Esophagus squamous epithelium (tissue), 5 donors: ENCODE data around the gene THOC7. TPM values are rescaled to one million over a fixed set of nuclear protein-coding genes. Genes with fewer than 3 reads are reported as not detected.

Experiments
- DNase-seq: peaks from one replicate; lab custom pipeline; 2025; lab: John Stamatoyannopoulos, UW
- H3K27ac ChIP-seq, 4 donors: fragments of 200-600 bp; sonication (generic); one replicate each; pipeline ENCODE4 v1.5.1; 2016 to 2019; ENCODE audit warnings: mild to moderate bottlenecking in 1 of 4
- H3K27me3 ChIP-seq, 4 donors: fragments of 200-600 bp; sonication (generic); 1 replicate in 3 of 4; 2 replicates in 1 of 4; pipeline versions ENCODE4 v1.5.1 to v1.6.0; 2017 to 2021; ENCODE audit warnings: antibody characterized with exemption in 1 of 4
- H3K36me3 ChIP-seq, 3 donors: fragments of 200-600 bp; sonication (generic); one replicate each; pipeline ENCODE4 v1.5.1; 2016 to 2019
- H3K4me1 ChIP-seq, 3 donors: fragments of 200-600 bp; sonication (generic); one replicate each; pipeline ENCODE4 v1.5.1; 2017 to 2019
- H3K4me3 ChIP-seq, 4 donors: fragments of 200-600 bp; sonication (generic); 1 replicate in 3 of 4; 2 replicates in 1 of 4; pipeline ENCODE4 v1.5.1; 2016 to 2019; ENCODE audit warnings: mild to moderate bottlenecking in 2 of 4, moderate library complexity in 1 of 4
- H3K9me3 ChIP-seq, 3 donors: fragments of 200-600 bp; sonication (generic); one replicate each; pipeline ENCODE4 v1.5.1; 2016 to 2019
- POLR2A ChIP-seq, 4 donors: fragments of 450-650 bp; IDR thresholded peaks; one replicate each; pipeline ENCODE4 v1.6.1; 2017; ENCODE audit warnings: antibody characterized with exemption in 4 of 4, mild to moderate bottlenecking in 4 of 4, moderate library complexity in 3 of 4
- WGBS, 2 donors: methylation state at CpG; one replicate each; pipeline ENCODE4 v1.1.5; 2018; 5-methylcytosine and 5-hydroxymethylcytosine counted together
- intact Hi-C: fragments of 100-400 bp; cut with DNase I; formaldehyde crosslinking; loops from one replicate; pipeline ENCODE4 v1.15.0; 2022
- total RNA-seq, 4 donors: library from RNA; depleted of rRNA; stranded (reverse); fragments of >200 nt; gene quantifications; one replicate each; pipeline ENCODE4 v1.1.0, GENCODE V29; 2016
- TF ChIP-seq, protein P1 (sequence below), 6 experiments: fragments of 450-650 bp in 4 of 6; fragments of 200-600 bp in 2 of 6; sonication (generic) in 2 of 6; IDR thresholded peaks; one replicate each; pipeline ENCODE4 v1.5.1; 2016 to 2019; ENCODE audit warnings: antibody characterized with exemption in 6 of 6, mild to moderate bottlenecking in 4 of 6, moderate library complexity in 4 of 6
- donor health status: DM: yes; HTN: yes; CAD: no.

The THOC7 gene
- total RNA-seq, 4 donors from 2014 or later = 50.9 to 86.9 (median 75.9) TPM

DNA sequence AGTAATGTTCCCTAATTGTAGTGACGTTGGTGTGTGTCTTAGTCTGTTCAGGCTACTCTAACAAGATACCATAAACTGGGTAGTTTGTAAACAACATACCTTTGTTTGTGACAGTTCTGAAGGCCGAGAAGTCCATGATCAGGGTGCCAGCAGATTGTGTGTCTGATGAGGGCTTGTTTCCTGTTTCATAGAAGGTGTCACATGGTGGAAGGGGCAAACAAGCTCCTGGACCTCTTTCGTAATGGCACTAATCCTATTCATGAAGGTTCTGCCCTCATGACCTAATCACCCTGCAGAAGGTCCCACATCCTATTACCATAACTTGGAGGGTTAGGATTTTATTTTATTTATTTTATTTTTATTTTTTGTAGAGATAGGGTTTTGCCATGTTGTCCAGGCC is 11.2 kb upstream of the THOC7 start:
- Histone ChIP-seq H3K27me3 (no peaks in the 10 kb centered on the region), H3K4me1 (peaks cover 0 to 38% (median 9%) of the 10 kb centered on the region in 3 donors), H3K36me3 (no peaks in the 10 kb centered on the region), H3K27ac (no peak overlapping the region), H3K9me3 (no peaks in the 10 kb centered on the region), H3K4me3 (no peak overlapping the region)
- TF ChIP-seq POLR2A (IDR thresholded peaks at IDR 0.05) = no peak
- TF ChIP-seq, protein P1, sequence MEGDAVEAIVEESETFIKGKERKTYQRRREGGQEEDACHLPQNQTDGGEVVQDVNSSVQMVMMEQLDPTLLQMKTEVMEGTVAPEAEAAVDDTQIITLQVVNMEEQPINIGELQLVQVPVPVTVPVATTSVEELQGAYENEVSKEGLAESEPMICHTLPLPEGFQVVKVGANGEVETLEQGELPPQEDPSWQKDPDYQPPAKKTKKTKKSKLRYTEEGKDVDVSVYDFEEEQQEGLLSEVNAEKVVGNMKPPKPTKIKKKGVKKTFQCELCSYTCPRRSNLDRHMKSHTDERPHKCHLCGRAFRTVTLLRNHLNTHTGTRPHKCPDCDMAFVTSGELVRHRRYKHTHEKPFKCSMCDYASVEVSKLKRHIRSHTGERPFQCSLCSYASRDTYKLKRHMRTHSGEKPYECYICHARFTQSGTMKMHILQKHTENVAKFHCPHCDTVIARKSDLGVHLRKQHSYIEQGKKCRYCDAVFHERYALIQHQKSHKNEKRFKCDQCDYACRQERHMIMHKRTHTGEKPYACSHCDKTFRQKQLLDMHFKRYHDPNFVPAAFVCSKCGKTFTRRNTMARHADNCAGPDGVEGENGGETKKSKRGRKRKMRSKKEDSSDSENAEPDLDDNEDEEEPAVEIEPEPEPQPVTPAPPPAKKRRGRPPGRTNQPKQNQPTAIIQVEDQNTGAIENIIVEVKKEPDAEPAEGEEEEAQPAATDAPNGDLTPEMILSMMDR (IDR thresholded peaks at IDR 0.05) = no peak
- DNase-seq = no peak
- 88 to 91% methylated on average over 3 of the region's 3 CpGs for WGBS, 2 donors
- intact Hi-C loops = no loop called here

DNA sequence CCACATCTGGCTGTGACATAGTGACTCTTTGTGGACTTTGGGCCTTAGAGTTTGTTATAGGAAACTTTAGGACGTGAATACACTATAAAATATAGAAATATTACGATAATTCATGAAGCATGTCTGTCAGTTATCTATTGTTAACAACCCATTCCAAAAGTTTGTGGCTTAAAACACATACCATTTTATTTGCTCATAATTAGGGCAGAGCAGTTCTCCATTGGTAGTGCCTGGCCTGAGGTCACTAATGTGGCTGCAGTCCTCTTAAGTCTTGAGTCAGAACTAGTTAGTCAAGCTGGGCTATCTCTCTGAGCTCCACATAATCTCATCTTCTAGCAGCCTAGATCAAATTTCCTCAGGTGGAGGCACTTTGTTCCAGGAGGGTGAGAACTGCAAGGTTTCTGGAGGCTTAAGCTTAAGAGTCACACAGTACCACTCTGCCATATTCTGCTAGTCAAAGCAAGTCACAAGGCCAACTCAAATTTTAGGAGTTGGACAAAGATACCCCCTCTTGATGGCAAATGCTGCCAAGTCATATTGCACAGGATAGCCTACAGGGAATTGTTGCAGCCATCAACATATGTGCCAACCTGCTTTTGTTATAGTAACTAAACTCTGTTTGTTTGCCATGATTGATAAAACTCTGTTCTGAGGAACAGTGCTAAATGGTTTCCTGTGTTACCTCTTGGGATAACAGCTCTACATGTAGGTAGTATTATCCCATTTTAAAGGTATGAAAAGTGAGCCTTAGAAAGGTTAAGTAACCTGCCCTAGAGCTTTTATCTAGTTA is 8.7 kb upstream of the THOC7 start:
- no peak overlapping the region for H3K27ac ChIP-seq
- peaks cover 0 to 1% (median 0%) of the 10 kb centered on the region in 3 donors for H3K36me3 ChIP-seq
- intact Hi-C loops = no loop called here
- H3K9me3 ChIP-seq = no peaks in the 10 kb centered on the region
- WGBS, 2 donors = 71 to 78% methylated on average over 2 of the region's 2 CpGs
- no peak for DNase-seq
- H3K4me3 ChIP-seq = no peak overlapping the region
- TF ChIP-seq POLR2A (IDR thresholded peaks at IDR 0.05) = no peak
- TF ChIP-seq, protein P1 (IDR thresholded peaks at IDR 0.05) = no peak
- H3K4me1 ChIP-seq = peaks cover 0 to 33% (median 9%) of the 10 kb centered on the region in 3 donors
- no peaks in the 10 kb centered on the region for H3K27me3 ChIP-seq

DNA sequence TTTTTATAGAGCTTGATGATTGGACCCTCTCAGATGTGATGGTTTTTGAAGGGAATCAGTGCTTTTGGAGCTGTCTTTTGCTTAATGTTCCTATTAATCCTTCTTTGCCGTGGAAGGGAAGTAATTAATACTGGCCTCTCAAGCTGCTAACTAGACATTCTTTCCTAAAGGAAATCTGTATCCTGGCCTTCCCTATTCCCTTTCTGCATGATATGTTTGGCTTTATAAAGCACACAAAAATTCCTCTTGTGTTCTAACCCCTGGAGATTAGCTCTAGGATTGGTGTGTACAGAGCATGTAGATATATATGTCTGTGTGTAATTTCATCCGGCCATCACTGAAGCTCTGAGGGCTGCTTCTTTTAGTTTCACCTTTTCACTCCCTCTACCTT is 7.0 kb upstream of the THOC7 start:
- Histone ChIP-seq H3K4me1 (peaks cover 0 to 31% (median 7%) of the 10 kb centered on the region in 3 donors), H3K27ac (no peak overlapping the region), H3K36me3 (peaks cover 0 to 9% (median 0%) of the 10 kb centered on the region in 3 donors), H3K4me3 (no peak overlapping the region), H3K27me3 (no peaks in the 10 kb centered on the region), H3K9me3 (no peaks in the 10 kb centered on the region)
- intact Hi-C loops = no loop called here
- TF ChIP-seq, protein P1 (IDR thresholded peaks at IDR 0.05) = no peak
- TF ChIP-seq POLR2A (IDR thresholded peaks at IDR 0.05) = no peak
- 60 to 76% methylated on average over 2 of the region's 2 CpGs for WGBS, 2 donors
- DNase-seq = no peak

DNA sequence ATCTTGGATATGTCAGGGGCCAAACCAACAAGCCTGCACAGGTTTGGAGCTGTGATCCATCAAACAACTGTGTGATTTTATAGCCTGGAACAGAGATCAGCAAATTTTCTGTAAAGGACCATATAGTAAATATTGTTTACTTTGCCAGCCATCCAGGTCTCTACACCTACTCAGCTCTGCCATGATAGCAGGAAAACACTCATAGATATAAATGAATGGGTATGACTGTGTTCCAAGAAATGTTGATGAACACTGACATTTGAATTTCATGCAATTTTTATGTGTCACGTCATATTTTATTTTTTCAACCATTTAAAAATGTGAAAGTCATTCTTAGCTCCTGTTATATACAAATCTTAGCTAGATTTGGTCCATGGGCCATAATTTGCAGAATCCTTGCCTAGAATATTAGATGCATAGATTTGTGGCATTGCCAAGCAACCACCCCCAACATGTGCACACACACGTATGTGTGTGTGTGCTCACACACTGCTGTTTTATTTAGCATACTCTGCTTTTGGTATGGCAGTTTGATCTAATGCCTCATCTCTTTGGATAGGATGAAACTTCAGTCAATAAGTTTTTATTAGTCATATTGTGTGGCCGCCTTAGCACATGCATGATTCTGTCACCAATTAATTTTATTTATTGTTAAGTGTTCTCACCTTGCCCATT is 6.5 kb upstream of the THOC7 start:
- peaks cover under 1 to 36% (median 11%) of the 10 kb centered on the region in 3 donors for H3K4me1 ChIP-seq
- TF ChIP-seq, protein P1 (IDR thresholded peaks at IDR 0.05) = no peak
- TF ChIP-seq POLR2A (IDR thresholded peaks at IDR 0.05) = no peak
- H3K27me3 ChIP-seq = no peaks in the 10 kb centered on the region
- no peak overlapping the region for H3K27ac ChIP-seq
- intact Hi-C loops = no loop called here
- WGBS, 2 donors = 75 to 79% methylated on average over 3 of the region's 3 CpGs
- H3K4me3 ChIP-seq = no peak overlapping the region
- H3K36me3 ChIP-seq = peaks cover 0 to 9% (median 0%) of the 10 kb centered on the region in 3 donors
- no peaks in the 10 kb centered on the region for H3K9me3 ChIP-seq
- DNase-seq = no peak

DNA sequence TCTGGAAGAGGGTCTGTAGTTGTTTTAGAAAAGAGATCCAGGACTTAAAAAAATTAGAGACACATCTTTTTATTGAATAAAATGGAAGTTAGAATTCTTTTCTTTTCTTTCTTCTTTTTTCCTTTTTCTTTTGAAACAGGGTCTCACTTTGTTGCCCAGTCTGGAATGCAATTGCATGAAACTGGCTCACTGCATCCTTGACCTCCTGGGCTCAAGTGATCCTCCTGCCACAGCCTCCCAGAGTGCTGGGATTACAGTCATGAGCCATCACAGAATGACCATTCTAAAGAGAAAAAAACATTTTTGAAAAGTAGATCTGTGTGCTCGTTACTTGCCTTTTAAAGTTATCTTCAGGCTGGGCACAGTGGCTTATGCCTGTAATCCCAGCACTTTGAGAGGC is 3.6 kb upstream of the THOC7 start:
- Histone ChIP-seq H3K27ac (no peak overlapping the region), H3K4me3 (no peak overlapping the region), H3K9me3 (no peaks in the 10 kb centered on the region), H3K36me3 (peaks cover 0 to 9% (median 0%) of the 10 kb centered on the region in 3 donors), H3K27me3 (no peaks in the 10 kb centered on the region), H3K4me1 (peaks cover 3 to 40% (median 18%) of the 10 kb centered on the region in 3 donors)
- TF ChIP-seq, protein P1 (IDR thresholded peaks at IDR 0.05) = no peak
- 100% methylated on average over 1 of the region's 1 CpG for WGBS, 2 donors
- intact Hi-C loops = no loop called here
- no peak for DNase-seq
